ENCODE measurements around the gene PDE4D. TPM values are rescaled to one million over a fixed set of nuclear protein-coding genes. Genes with fewer than 3 reads are reported as not detected.

PDE4D gene
- total and polyA plus RNA-seq, 2 of the 4 experiments (the other 2 are of a cell fraction) = 1.4 to 7.9 TPM

- intact Hi-C loops (cut with micrococcal nuclease) = no loop called here
- ChIA-PET CTCF (interaction anchor here (0.9 kb wide), 1 partner anchor 12 kb away, joined by 6 read pairs; no protein-coding TSS in a partner anchor), POLR2A (ENCODE audit: unreplicated experiment) (no interaction called here)
- ATAC-seq (ENCODE audit: low read depth) (no peak; the same call in 1 of the 2 replicates), DNase-seq (no peak)
- Histone ChIP-seq H2BK5ac (ENCODE audit: low read depth, low read length, poor library complexity, severe bottlenecking) (no peak overlapping the region), H4K5ac (ENCODE audit: low read depth, low read length) (no peak overlapping the region), H3K36me3 (ENCODE audit: control insufficient read depth, insufficient read depth, low read length) (no peaks in the 10 kb centered on the region), H3K4ac (ENCODE audit: low read depth, low read length) (no peak overlapping the region), H4K91ac (ENCODE audit: insufficient read depth, low read depth, low read length) (no peak overlapping the region), H2BK120ac (ENCODE audit: low read depth, low read length) (no peak overlapping the region), H3K56ac (ENCODE audit: extremely low read depth, insufficient read depth, low read length) (no peak overlapping the region), H2AK5ac (ENCODE audit: low read depth, low read length) (no peak overlapping the region), H4K8ac (ENCODE audit: low read depth in 2 of 2, low read length in 2 of 2) (no peak overlapping the region), H3K18ac (ENCODE audit: low read depth, low read length) (no peak overlapping the region), H3K79me1 (ENCODE audit: low read depth in 1 of 2, low read length in 2 of 2) (no peaks in the 10 kb centered on the region), H4K20me1 (ENCODE audit: insufficient read depth, low read length) (no peaks in the 10 kb centered on the region), H3K9me1 (ENCODE audit: insufficient read depth, low read length) (no peaks in the 10 kb centered on the region; the same call in 1 of the 2 replicates), H3K4me1 (ENCODE audit: control insufficient read depth, insufficient read depth, low read length) (no peaks in the 10 kb centered on the region), H3K23ac (ENCODE audit: low read depth, low read length) (no peak overlapping the region), H2AFZ (replicated peaks; ENCODE audit: low read length, poor library complexity) (no peak overlapping the region), H3K9me3 (ENCODE audit: control insufficient read depth, insufficient read depth, low read length) (no peaks in the 10 kb centered on the region), H3K14ac (replicated peaks; ENCODE audit: low read depth, low read length) (no peak overlapping the region), H2BK20ac (ENCODE audit: low read depth, low read length) (no peak overlapping the region), H2BK15ac (ENCODE audit: low read depth, low read length) (no peak overlapping the region), H3K4me2 (ENCODE audit: low read depth, low read length) (no peak overlapping the region), H3K27ac (ENCODE audit: insufficient read depth, low read length) (no peak overlapping the region), H3K9ac (ENCODE audit: low read depth, low read length) (no peak overlapping the region), H3K4me3 (ENCODE audit: insufficient read depth, low read depth, low read length) (no peak overlapping the region), H2AK9ac (replicated peaks; ENCODE audit: low read depth, low read length, poor library complexity) (no peak overlapping the region), H3K27me3 (ENCODE audit: control insufficient read depth, insufficient read depth, low read length) (no peaks in the 10 kb centered on the region)
- BruUV-seq (replicated peaks) = no TSS peak
- TF ChIP-seq RAD21 (IDR thresholded peaks at IDR 0.05; ENCODE audit: low read length) = no peak
- no peak for TF ChIP-seq NFE2L2 (IDR thresholded peaks at IDR 0.05; ENCODE audit: low read depth, low read length)
- TF ChIP-seq CEBPB (IDR thresholded peaks at IDR 0.05; ENCODE audit: low read depth, low read length) = no peak
- TF ChIP-seq USF2 (IDR thresholded peaks at IDR 0.05; ENCODE audit: low read depth, low read length) = no peak
- TF ChIP-seq BHLHE40 (IDR thresholded peaks at IDR 0.05; ENCODE audit: low read depth, low read length) = no peak
- TF ChIP-seq MAFK (IDR thresholded peaks at IDR 0.05; ENCODE audit: low read depth, low read length) = no peak
- TF ChIP-seq CTCF (conservative IDR thresholded peaks at IDR 0.05; ENCODE audit: low read depth, low read length) = no peak
- no peak for TF ChIP-seq CHD1 (IDR thresholded peaks at IDR 0.05; ENCODE audit: low read depth, low read length)
- TF ChIP-seq MXI1 (IDR thresholded peaks at IDR 0.05; ENCODE audit: borderline replicate concordance, low read depth, low read length) = no peak
- in situ Hi-C loops (cut with MboI; ENCODE audit: low sequenced_read_pairs) = loop anchor here (25.0 kb wide), 1 partner anchor 149 kb away; no protein-coding TSS in a partner anchor
- no CpG with 5 or more reads among the region's 1 CpG for WGBS, 2 experiments (ENCODE audit: extremely low coverage in 2 of 2, insufficient read length in 1 of 2)
- dilution Hi-C loops (cut with HindIII; ENCODE audit: low sequenced_read_pairs, unreplicated experiment) = no loop called here
Measured at GRCh38 chr5:59661311-59661710, 232.2 kb downstream of the PDE4D start.

All from IMR-90 (cell line).